NCI-H774 (cell line): ENCODE results near the gene PTTG1IP2.
"Not testable (repeated sequence)": the region's sequence is repeated elsewhere in the genome, so short reads cannot be mapped to it uniquely, and the experiment has no call there.

ENCODE experiments used
- DNase-seq: peaks from one replicate; lab custom pipeline; 2025; lab: John Stamatoyannopoulos, UW

PTTG1IP2 gene

GRCh38 chr7:90469554-90469953 lies at the start of gene PTTG1IP2:
Gene PTTG1IP2 (plus strand): TSS chr7:90469639. CDS start chr7:90469787, 148 bp downstream.
- no peak for DNase-seq

- no peak for DNase-seq
Measured at GRCh38 chr7:90421651-90422050, 47.8 kb upstream of the PTTG1IP2 start.

GRCh38 chr7:90424720-90425119 lies 44.7 kb upstream of the PTTG1IP2 start:
- no peak for DNase-seq

- DNase-seq, result no peak
Measured at GRCh38 chr7:90425376-90425775, 44.1 kb upstream of the PTTG1IP2 start.

- DNase-seq, result no peak
Measured at GRCh38 chr7:90430614-90431460, 38.6 kb upstream of the PTTG1IP2 start.

- no peak for DNase-seq
Measured at GRCh38 chr7:90432752-90433151, 36.7 kb upstream of the PTTG1IP2 start.

GRCh38 chr7:90433221-90433620 lies 36.2 kb upstream of the PTTG1IP2 start:
- DNase-seq, result no peak

GRCh38 chr7:90445633-90446032 lies 23.8 kb upstream of the PTTG1IP2 start:
- no peak for DNase-seq

GRCh38 chr7:90446137-90446899 lies 23.1 kb upstream of the PTTG1IP2 start:
- DNase-seq, result no peak

- no peak for DNase-seq
Measured at GRCh38 chr7:90453259-90453891, 16.1 kb upstream of the PTTG1IP2 start.

- no peak for DNase-seq
Measured at GRCh38 chr7:90453931-90454330, 15.5 kb upstream of the PTTG1IP2 start.

- peak; percentile 49 for DNase-seq
Measured at GRCh38 chr7:90455163-90456030, 14.0 kb upstream of the PTTG1IP2 start.

GRCh38 chr7:90458104-90458503 lies 11.3 kb upstream of the PTTG1IP2 start:
- DNase-seq, result no peak

- no peak for DNase-seq
Measured at GRCh38 chr7:90459888-90460287, 9.6 kb upstream of the PTTG1IP2 start.

GRCh38 chr7:90461219-90461618 lies 8.2 kb upstream of the PTTG1IP2 start:
- no peak for DNase-seq

GRCh38 chr7:90463151-90463628 lies 6.2 kb upstream of the PTTG1IP2 start:
- not testable (repeated sequence) for DNase-seq

- DNase-seq, result no peak
Measured at GRCh38 chr7:90465816-90466215, 3.6 kb upstream of the PTTG1IP2 start.

- DNase-seq, result no peak
Measured at GRCh38 chr7:90472805-90473540, 3.5 kb downstream of the PTTG1IP2 start.

- DNase-seq, result no peak
Measured at GRCh38 chr7:90473814-90474213, 4.4 kb downstream of the PTTG1IP2 start.

- no peak for DNase-seq
Measured at GRCh38 chr7:90474284-90475210, 5.1 kb downstream of the PTTG1IP2 start.
